Thyroid gland (tissue), 4 donors: Measurements from ENCODE around the gene MLXIPL. TPM values are rescaled to one million over a fixed set of nuclear protein-coding genes. Genes with fewer than 3 reads are reported as not detected.

Experiments used
- DNase-seq, 2 donors: peaks; one replicate each; pipeline ENCODE4 v3.0.0-alpha.2; 2019
- H3K27ac ChIP-seq, 3 donors: fragments of 200-600 bp; sonication (generic); 1 replicate in 2 of 3; 2 replicates in 1 of 3; pipeline ENCODE4 v1.5.1; 2016 to 2019; ENCODE audit warnings: mild to moderate bottlenecking in 1 of 3, moderate library complexity in 1 of 3
- H3K27me3 ChIP-seq: fragments of 200-600 bp; sonication (generic); one replicate; pipeline ENCODE4 v1.5.1; 2019
- H3K36me3 ChIP-seq, 2 donors: fragments of 200-600 bp; sonication (generic); one replicate each; pipeline ENCODE4 v1.5.1; 2016 to 2019
- H3K4me1 ChIP-seq, 2 donors: fragments of 200-600 bp; sonication (generic); one replicate each; pipeline ENCODE4 v1.5.1; 2017 to 2019
- H3K4me3 ChIP-seq, 3 donors: fragments of 200-600 bp; sonication (generic); replicated peaks in 1 of 3; 1 replicate in 2 of 3; 2 replicates in 1 of 3; pipeline ENCODE4 v1.5.1; 2016; ENCODE audit warnings: mild to moderate bottlenecking in 1 of 3
- H3K9me3 ChIP-seq: fragments of 200-600 bp; sonication (generic); one replicate; pipeline ENCODE4 v1.5.1; 2017
- CTCF ChIP-seq, 6 experiments: fragments of 200-600 bp in 3 of 6; fragments of 450-650 bp in 3 of 6; sonication (generic) in 3 of 6; IDR thresholded peaks; one replicate each; pipeline ENCODE4 v1.5.1; 2016 to 2019; ENCODE audit warnings: antibody characterized with exemption in 6 of 6, mild to moderate bottlenecking in 2 of 6, inconsistent platforms in 1 of 6, moderate library complexity in 1 of 6
- POLR2A ChIP-seq, 2 donors: fragments of 450-650 bp; IDR thresholded peaks; one replicate each; pipeline ENCODE4 v1.6.1; 2017; ENCODE audit warnings: antibody characterized with exemption in 2 of 2, mild to moderate bottlenecking in 2 of 2, moderate library complexity in 1 of 2
- WGBS, 2 donors: methylation state at CpG; one replicate each; pipeline ENCODE4 v1.1.5; 2017; 5-methylcytosine and 5-hydroxymethylcytosine counted together
- intact Hi-C: fragments of 100-400 bp; cut with DNase I; formaldehyde crosslinking; loops from one replicate; pipeline ENCODE4 v1.15.1; 2023
- total RNA-seq, 4 donors: library from RNA; depleted of rRNA; stranded (reverse); fragments of >200 nt; gene quantifications; one replicate each; pipeline ENCODE4 v1.2.3, GENCODE V29; 2016

The MLXIPL gene
- total RNA-seq, 4 donors from 2014 or later, result 3.7 to 39.5 (median 8.7) TPM

DNA sequence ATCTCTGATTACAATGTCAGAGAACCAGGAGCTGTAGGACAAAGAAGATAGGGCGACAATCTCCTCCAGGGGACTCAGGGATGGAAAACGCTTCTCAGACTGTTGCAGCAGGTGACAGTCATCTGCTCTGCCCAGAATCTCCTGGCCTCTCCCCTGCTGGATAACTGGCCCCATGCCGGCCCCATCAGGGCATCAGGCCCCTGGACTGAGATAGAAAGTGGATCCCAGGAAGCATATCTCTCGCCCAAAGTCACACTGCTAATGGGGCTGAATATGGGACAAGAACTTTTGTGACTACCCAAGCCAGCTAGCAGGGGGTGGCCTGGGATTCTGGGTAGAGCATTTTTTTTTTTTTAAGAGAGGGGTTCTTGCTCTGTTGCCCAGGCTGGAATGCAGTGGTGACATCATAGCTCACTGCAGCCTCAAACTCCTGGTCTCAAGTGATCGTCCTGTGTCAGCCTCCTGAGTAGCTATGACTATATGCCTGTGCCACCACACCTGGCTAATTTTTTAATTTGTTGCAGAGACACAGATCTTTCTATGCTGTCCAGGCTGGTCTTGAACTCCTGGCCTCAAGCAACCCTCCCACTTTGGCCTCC lies 20.5 kb upstream of the MLXIPL start:
- Histone ChIP-seq H3K4me3 (no peak overlapping the region), H3K27ac (no peak overlapping the region), H3K27me3 (no peaks in the 10 kb centered on the region), H3K9me3 (no peaks in the 10 kb centered on the region), H3K4me1 (peaks cover 5 to 8% of the 10 kb centered on the region in 2 donors), H3K36me3 (no peaks in the 10 kb centered on the region)
- DNase-seq, result no peak
- 54 to 75% methylated on average over 5 of the region's 5 CpGs for WGBS, 2 donors
- intact Hi-C loops, result no loop called here
- no peak for TF ChIP-seq CTCF (IDR thresholded peaks at IDR 0.05)
- TF ChIP-seq POLR2A (IDR thresholded peaks at IDR 0.05), result no peak

DNA sequence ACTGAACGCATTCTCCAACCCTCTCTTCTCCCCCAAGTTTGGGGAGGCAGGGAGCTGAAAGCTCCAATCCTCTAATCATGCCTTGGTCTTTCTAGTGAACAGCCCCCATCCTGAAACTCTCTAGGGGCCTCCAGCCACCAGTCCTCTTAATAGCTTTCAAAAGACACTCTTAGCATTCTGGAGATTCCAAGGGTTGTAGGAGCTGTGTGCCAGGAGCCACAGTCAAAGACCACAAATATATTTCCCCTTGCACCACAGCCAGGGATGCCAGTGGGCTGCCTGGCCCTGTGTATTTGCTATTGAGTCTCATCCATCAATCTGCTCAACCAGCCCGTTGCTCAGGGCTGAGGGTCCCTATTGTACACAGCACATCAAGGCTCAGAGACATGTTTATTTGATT lies 18.5 kb upstream of the MLXIPL start:
- DNase-seq, result no peak
- no peaks in the 10 kb centered on the region for H3K9me3 ChIP-seq
- no peak overlapping the region for H3K4me3 ChIP-seq
- intact Hi-C loops, result no loop called here
- no peaks in the 10 kb centered on the region for H3K27me3 ChIP-seq
- no peak for TF ChIP-seq POLR2A (IDR thresholded peaks at IDR 0.05)
- TF ChIP-seq CTCF (IDR thresholded peaks at IDR 0.05), result no peak
- WGBS, 2 donors, result 59 to 68% methylated on average over 2 of the region's 2 CpGs
- no peak overlapping the region for H3K27ac ChIP-seq
- H3K36me3 ChIP-seq, result no peaks in the 10 kb centered on the region
- peaks cover under 1 to 5% of the 10 kb centered on the region in 2 donors for H3K4me1 ChIP-seq

DNA sequence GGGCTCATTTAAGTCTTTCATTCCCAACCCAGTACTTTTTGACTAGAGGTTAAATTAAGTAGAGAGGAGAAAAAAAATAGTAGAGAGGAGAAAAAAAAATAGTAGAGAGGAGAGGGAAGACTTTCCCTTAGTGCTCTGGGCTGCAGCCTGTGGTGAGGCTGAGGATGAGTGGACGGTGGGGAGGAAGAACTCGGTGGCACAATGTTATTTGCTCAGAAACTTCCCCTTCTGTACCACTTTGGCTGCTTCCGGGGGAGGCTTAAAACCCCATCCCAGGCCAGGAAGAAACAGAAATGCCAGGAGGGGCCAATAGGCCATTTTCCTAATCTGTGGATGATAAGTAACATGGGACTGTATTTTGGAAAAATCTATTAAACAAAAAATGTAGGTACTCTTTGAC lies 14.6 kb upstream of the MLXIPL start:
- Histone ChIP-seq H3K9me3 (no peaks in the 10 kb centered on the region), H3K36me3 (no peaks in the 10 kb centered on the region), H3K27me3 (no peaks in the 10 kb centered on the region), H3K27ac (no peak overlapping the region), H3K4me1 (no peaks in the 10 kb centered on the region), H3K4me3 (no peak overlapping the region)
- WGBS, 2 donors, result 65 to 68% methylated on average over 3 of the region's 3 CpGs
- no peak for DNase-seq
- intact Hi-C loops, result no loop called here
- TF ChIP-seq POLR2A (IDR thresholded peaks at IDR 0.05) (no peak), CTCF (IDR thresholded peaks at IDR 0.05) (no peak)

DNA sequence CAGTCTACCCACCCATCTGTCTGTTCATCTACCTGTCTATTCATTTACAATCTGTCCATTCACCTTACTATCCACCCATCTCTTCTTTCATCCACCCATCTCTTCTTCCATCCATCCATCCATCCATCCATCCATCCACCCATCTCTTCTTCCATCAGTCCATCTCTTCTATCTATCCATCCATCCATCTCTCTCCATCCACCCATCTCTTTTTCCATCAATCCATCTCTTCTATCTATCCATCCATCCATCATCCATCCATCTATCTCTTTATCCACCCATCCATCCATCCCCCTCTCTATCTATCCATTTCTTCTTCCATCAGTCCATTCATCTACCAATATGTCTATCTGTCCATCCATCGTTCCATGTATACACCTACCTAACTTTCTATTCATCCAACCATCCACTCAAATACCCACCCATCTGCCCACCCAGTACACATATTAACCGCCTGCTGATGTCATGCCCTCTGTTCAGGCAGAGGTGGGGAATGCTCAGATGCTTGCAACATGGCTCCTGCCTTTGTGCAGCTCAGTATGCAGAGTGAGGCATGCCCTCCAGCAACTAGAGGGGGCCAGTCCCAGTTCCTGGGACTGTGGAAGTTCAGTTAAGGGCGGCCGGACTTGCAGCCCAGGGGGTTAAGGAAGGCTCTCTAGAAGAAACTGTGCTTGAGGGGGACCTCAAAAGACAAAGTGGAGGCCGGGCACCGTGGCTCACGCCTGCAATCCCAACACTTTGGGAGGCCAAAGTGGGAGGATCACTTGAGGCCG lies 11.3 kb upstream of the MLXIPL start:
- H3K9me3 ChIP-seq, result no peaks in the 10 kb centered on the region
- no peaks in the 10 kb centered on the region for H3K36me3 ChIP-seq
- H3K4me3 ChIP-seq, result no peak overlapping the region
- TF ChIP-seq POLR2A (IDR thresholded peaks at IDR 0.05) (no peak), CTCF (IDR thresholded peaks at IDR 0.05) (no peak)
- no peak overlapping the region for H3K27ac ChIP-seq
- 90% methylated on average over 8 of the region's 8 CpGs for WGBS, 2 donors
- H3K27me3 ChIP-seq, result no peaks in the 10 kb centered on the region
- no peak for DNase-seq
- no peaks in the 10 kb centered on the region for H3K4me1 ChIP-seq
- intact Hi-C loops, result no loop called here

DNA sequence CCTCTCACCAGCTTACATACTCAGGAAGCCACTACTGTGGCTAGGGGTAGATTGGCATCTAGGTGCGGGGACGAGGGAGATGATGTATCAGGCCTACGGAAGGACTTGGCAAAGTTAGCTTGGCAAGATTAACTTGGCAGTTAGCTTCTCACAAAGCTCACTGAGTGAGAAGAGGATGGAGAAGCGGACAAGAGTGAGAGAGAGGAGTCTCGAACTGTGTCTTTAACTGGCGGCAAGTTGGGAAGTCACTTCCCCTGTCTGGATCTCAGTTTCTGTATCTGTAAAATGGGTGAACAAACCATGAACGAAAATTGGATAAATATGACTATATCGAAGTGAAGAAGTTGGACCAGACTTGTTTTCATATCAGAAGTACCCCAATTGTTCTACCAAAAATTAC lies 9.5 kb upstream of the MLXIPL start:
- no peak overlapping the region for H3K4me3 ChIP-seq
- no peaks in the 10 kb centered on the region for H3K27me3 ChIP-seq
- TF ChIP-seq POLR2A (IDR thresholded peaks at IDR 0.05), result no peak
- TF ChIP-seq CTCF (IDR thresholded peaks at IDR 0.05), result no peak
- H3K27ac ChIP-seq, result no peak overlapping the region
- WGBS, 2 donors, result 84 to 86% methylated on average over 8 of the region's 8 CpGs
- intact Hi-C loops, result no loop called here
- DNase-seq, result no peak
- no peaks in the 10 kb centered on the region for H3K9me3 ChIP-seq
- H3K36me3 ChIP-seq, result no peaks in the 10 kb centered on the region
- H3K4me1 ChIP-seq, result no peaks in the 10 kb centered on the region
